ENCODE results near the gene ATP6V1C2. TPM values are rescaled to one million over a fixed set of nuclear protein-coding genes. Genes with fewer than 3 reads are reported as not detected.

The ATP6V1C2 gene
- total RNA-seq, 4 donors from 2014 or later = 2.3 to 17.3 (median 10.6) TPM

- H3K4me3 ChIP-seq = no peak overlapping the region
- no peak overlapping the region for H3K27ac ChIP-seq
- H3K4me1 ChIP-seq = peaks cover 0 to 3% (median 0%) of the 10 kb centered on the region in 3 donors
- intact Hi-C loops (cut with DNase I) = no loop called here
- peaks cover 0 to 28% (median 0%) of the 10 kb centered on the region in 4 donors for H3K27me3 ChIP-seq
- no peaks in the 10 kb centered on the region for H3K36me3 ChIP-seq
- no peaks in the 10 kb centered on the region for H3K9me3 ChIP-seq
- 86 to 87% methylated on average over 2 to 8 of the region's 8 CpGs for WGBS, 2 donors
- TF ChIP-seq CTCF (IDR thresholded peaks at IDR 0.05) (no peak), POLR2A (IDR thresholded peaks at IDR 0.05) (no peak)
- DNase-seq = no peak
Observed at GRCh38 chr2:10753876-10754275, 32.4 kb downstream of the ATP6V1C2 start.

DNA sequence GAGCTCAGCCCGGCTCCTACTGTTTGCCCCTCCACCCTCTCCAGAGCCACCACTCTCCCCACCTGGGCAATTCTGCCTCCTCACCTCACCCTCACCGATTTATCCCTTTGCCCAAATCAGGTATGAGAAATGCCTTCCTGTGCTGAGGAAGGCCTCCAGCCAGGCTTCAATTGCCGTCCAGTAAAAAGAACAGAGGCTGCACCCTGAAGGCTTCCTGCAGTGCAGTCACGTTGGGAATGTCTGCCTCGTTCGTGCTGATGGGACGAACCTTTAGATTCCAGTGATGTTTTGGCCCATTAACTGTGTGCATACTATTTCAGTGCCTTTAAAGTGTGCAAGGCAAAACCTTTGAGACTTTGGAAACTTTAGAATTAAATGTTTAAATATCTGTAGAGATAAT is 34.2 kb downstream of the ATP6V1C2 start:
- 73 to 75% methylated on average over 7 of the region's 7 CpGs for WGBS, 2 donors
- intact Hi-C loops (cut with DNase I) = no loop called here

DNA sequence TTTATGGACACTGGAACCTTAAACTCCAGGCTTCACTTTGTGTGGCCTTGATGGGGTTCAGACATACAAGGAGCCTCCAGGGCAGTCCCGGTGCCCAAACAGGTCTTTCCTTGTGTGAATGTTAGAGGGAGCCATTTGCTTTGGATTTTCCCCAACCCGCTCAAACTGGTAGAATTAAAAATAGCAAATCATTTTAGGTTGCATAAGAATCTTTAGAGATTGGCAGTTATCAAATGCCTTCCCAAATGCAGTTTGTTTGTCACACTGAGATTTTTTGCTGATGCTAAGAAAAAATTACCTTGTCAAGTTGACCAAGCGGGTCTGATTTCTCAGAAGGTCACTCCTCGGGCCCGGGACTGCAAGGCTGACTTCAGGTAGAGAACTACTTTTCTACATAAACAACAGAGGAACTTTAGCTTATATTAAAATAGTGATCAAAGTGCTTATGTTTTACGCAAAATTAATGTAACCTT is 36.4 kb downstream of the ATP6V1C2 start:
- TF ChIP-seq CTCF (IDR thresholded peaks at IDR 0.05) (no peak), POLR2A (IDR thresholded peaks at IDR 0.05) (no peak)
- H3K36me3 ChIP-seq = no peaks in the 10 kb centered on the region
- 89% methylated on average over 5 to 6 of the region's 6 CpGs for WGBS, 2 donors
- no peak overlapping the region for H3K4me3 ChIP-seq
- no peak for DNase-seq
- H3K27ac ChIP-seq = no peak overlapping the region
- intact Hi-C loops (cut with DNase I) = no loop called here
- H3K27me3 ChIP-seq = peaks cover 0 to 14% (median 0%) of the 10 kb centered on the region in 4 donors
- H3K4me1 ChIP-seq = peaks cover 0 to 8% (median 0%) of the 10 kb centered on the region in 3 donors
- no peaks in the 10 kb centered on the region for H3K9me3 ChIP-seq

More for the DNA sequence above, 34.2 kb downstream of the ATP6V1C2 start:
- peaks cover 0 to 22% (median 0%) of the 10 kb centered on the region in 4 donors for H3K27me3 ChIP-seq
- no peak overlapping the region for H3K27ac ChIP-seq
- no peaks in the 10 kb centered on the region for H3K36me3 ChIP-seq
- H3K9me3 ChIP-seq = no peaks in the 10 kb centered on the region
- no peak overlapping the region for H3K4me3 ChIP-seq
- TF ChIP-seq CTCF (IDR thresholded peaks at IDR 0.05) (no peak), POLR2A (IDR thresholded peaks at IDR 0.05) (no peak)
- H3K4me1 ChIP-seq = peaks cover 0 to 8% (median 0%) of the 10 kb centered on the region in 3 donors
- no peak for DNase-seq

GRCh38 chr2:10759151-10759714 is 37.8 kb downstream of the ATP6V1C2 start:
- Histone ChIP-seq H3K36me3 (no peaks in the 10 kb centered on the region), H3K9me3 (no peaks in the 10 kb centered on the region), H3K4me1 (peaks cover 0 to 8% (median 0%) of the 10 kb centered on the region in 3 donors), H3K4me3 (no peak overlapping the region), H3K27ac (no peak overlapping the region), H3K27me3 (peaks cover 0 to 20% (median 0%) of the 10 kb centered on the region in 4 donors)
- DNase-seq = no peak
- intact Hi-C loops (cut with DNase I) = no loop called here
- 55 to 80% methylated on average over 2 to 9 of the region's 11 CpGs for WGBS, 2 donors
- TF ChIP-seq CTCF (IDR thresholded peaks at IDR 0.05) (no peak), POLR2A (IDR thresholded peaks at IDR 0.05) (no peak)

- H3K27me3 ChIP-seq = peaks cover 0 to 19% (median 0%) of the 10 kb centered on the region in 4 donors
- intact Hi-C loops (cut with DNase I) = no loop called here
- no peaks in the 10 kb centered on the region for H3K36me3 ChIP-seq
- H3K27ac ChIP-seq = no peak overlapping the region
- no peaks in the 10 kb centered on the region for H3K9me3 ChIP-seq
- H3K4me1 ChIP-seq = peaks cover 0 to 8% (median 0%) of the 10 kb centered on the region in 3 donors
- no peak for DNase-seq
- TF ChIP-seq CTCF (IDR thresholded peaks at IDR 0.05) = no peak
- TF ChIP-seq POLR2A (IDR thresholded peaks at IDR 0.05) = no peak
- WGBS, 2 donors = 77 to 78% methylated on average over 8 to 11 of the region's 13 CpGs
- no peak overlapping the region for H3K4me3 ChIP-seq
Observed at GRCh38 chr2:10760794-10761504, 39.5 kb downstream of the ATP6V1C2 start.
